SK-N-SH (cell line): Measurements from ENCODE around the gene ADD3.

Experiments
- CTCF ChIP-seq: fragments of 200-600 bp; sonication (generic); IDR thresholded peaks from 2 replicates; pipeline ENCODE4 v1.6.1; 2017; ENCODE audit warnings: antibody characterized with exemption, mild to moderate bottlenecking, moderate library complexity
- FOSL2 ChIP-seq: IDR thresholded peaks from 2 replicates; pipeline ENCODE4 v1.4.0; 2012; ENCODE audit warnings: low read depth, mild to moderate bottlenecking, moderate library complexity, borderline replicate concordance
- MAX ChIP-seq: IDR thresholded peaks from 2 replicates; pipeline ENCODE4 v1.4.0; 2012; ENCODE audit warnings: low read depth
- POLR2AphosphoS5 ChIP-seq: IDR thresholded peaks from 2 replicates; pipeline ENCODE4 v1.6.1; 2012; ENCODE audit warnings: low read depth, low read length
- RFX5 ChIP-seq: IDR thresholded peaks from 2 replicates; pipeline ENCODE4 v1.6.1; 2012; ENCODE audit warnings: mild to moderate bottlenecking, improper control_type of control experiment, low read length
- TEAD4 ChIP-seq: IDR thresholded peaks from 2 replicates; pipeline ENCODE4 v1.4.0; 2012; ENCODE audit warnings: mild to moderate bottlenecking, borderline replicate concordance; ENCODE audit not compliant: insufficient read depth
- USF2 ChIP-seq: fragments of 150-350 bp; IDR thresholded peaks from 2 replicates; pipeline ENCODE4 v1.6.1; 2017; ENCODE audit warnings: antibody characterized with exemption, low read length, low read depth, borderline replicate concordance

- TF ChIP-seq TEAD4, result no peak
- TF ChIP-seq RFX5, result no peak
- no peak for TF ChIP-seq MAX
- TF ChIP-seq POLR2AphosphoS5, result no peak
- TF ChIP-seq FOSL2, result no peak
- no peak for TF ChIP-seq USF2
- no peak for TF ChIP-seq CTCF
Measured at GRCh38 chr10:110041479-110041829, 33.7 kb downstream of the ADD3 start.
